OCI-LY7 (cell line): ENCODE measurements around the gene UGT1A10. TPM values are rescaled to one million over a fixed set of nuclear protein-coding genes. Genes with fewer than 3 reads are reported as not detected.

Experiments
- BruUV-seq: library from RNA; stranded (reverse); fragments of 400-500 nt; replicated peaks from 2 replicates; lab custom pipeline; 2021; lab: Mats Ljungman, UMichigan
- CTCF ChIA-PET: fragments of 300-600 bp; sonication (Branson Sonifier 250); formaldehyde crosslinking; loops from one replicate; lab custom pipeline; 2022; ENCODE audit warnings: antibody characterized with exemption; ENCODE audit not compliant: unreplicated experiment; lab: Charles Lee
- POLR2A ChIA-PET: fragments of 300-600 bp; sonication (Branson Sonifier 250); formaldehyde crosslinking; loops from one replicate; lab custom pipeline; 2022; ENCODE audit warnings: antibody characterized with exemption; lab: Charles Lee
- DNase-seq: peaks from one replicate; pipeline ENCODE4 v3.0.0-alpha.2; 2015; ENCODE audit warnings: low spot score
- H2AFZ ChIP-seq: fragments of 200-600 bp; sonication (generic), shearing (Covaris generic); 2 replicates; pipeline ENCODE4 v1.6.1; 2014; ENCODE audit warnings: mild to moderate bottlenecking, antibody characterized with exemption, low read length, moderate library complexity
- H3K27ac ChIP-seq: fragments of 200-600 bp; sonication (generic); 2 replicates; pipeline ENCODE4 v1.5.1; 2014; ENCODE audit warnings: mixed run types, low read depth, mild to moderate bottlenecking, moderate library complexity, low read length, inconsistent platforms; ENCODE audit not compliant: poor library complexity, severe bottlenecking
- H3K36me3 ChIP-seq: fragments of 200-600 bp; sonication (generic); 2 replicates; pipeline ENCODE4 v1.6.1; 2014; ENCODE audit warnings: mild to moderate bottlenecking, antibody characterized with exemption, low read length, moderate library complexity, mixed read lengths; ENCODE audit not compliant: insufficient read depth
- H3K4me1 ChIP-seq: fragments of 200-600 bp; sonication (generic); 2 replicates; pipeline ENCODE4 v1.5.1; 2014; ENCODE audit warnings: mild to moderate bottlenecking, low read length; ENCODE audit not compliant: insufficient read depth, poor library complexity, severe bottlenecking
- H3K4me2 ChIP-seq: fragments of 200-600 bp; sonication (generic); 2 replicates; pipeline ENCODE4 v1.6.1; 2014; ENCODE audit warnings: mild to moderate bottlenecking, low read length
- H3K4me3 ChIP-seq: fragments of 200-600 bp; sonication (generic); 2 replicates; pipeline ENCODE4 v1.5.1; 2014; ENCODE audit warnings: mild to moderate bottlenecking, low read depth, low read length; ENCODE audit not compliant: poor library complexity, severe bottlenecking
- H3K79me2 ChIP-seq: fragments of 200-600 bp; sonication (generic); 2 replicates; pipeline ENCODE4 v1.6.1; 2016; ENCODE audit warnings: low read depth, mild to moderate bottlenecking, low read length, moderate library complexity, mixed read lengths; ENCODE audit not compliant: insufficient read depth
- H3K9me2 ChIP-seq: fragments of 200-600 bp; sonication (generic); 2 replicates; pipeline ENCODE4 v1.6.1; 2016; ENCODE audit warnings: mild to moderate bottlenecking, low read length, mixed read lengths; ENCODE audit not compliant: insufficient read depth
- H3K9me3 ChIP-seq: fragments of 200-600 bp; sonication (generic); 2 replicates; pipeline ENCODE4 v1.6.1; 2014; ENCODE audit warnings: mild to moderate bottlenecking, mixed run types, low read length, mixed read lengths
- H4K20me1 ChIP-seq: fragments of 200-600 bp; sonication (generic); 2 replicates; pipeline ENCODE4 v1.6.1; 2014; ENCODE audit warnings: mild to moderate bottlenecking, antibody characterized with exemption, low read length, moderate library complexity, mixed read lengths; ENCODE audit not compliant: insufficient read depth
- CTCF ChIP-seq: fragments of 200-600 bp; sonication (generic); conservative IDR thresholded peaks from 2 replicates; pipeline ENCODE4 v1.5.1; 2014; ENCODE audit warnings: mild to moderate bottlenecking, antibody characterized with exemption, low read length, moderate library complexity, mixed read lengths
- EZH2phosphoT487 ChIP-seq: fragments of 200-600 bp; sonication (generic); IDR thresholded peaks from 2 replicates; pipeline ENCODE4 v1.6.1; 2018; ENCODE audit warnings: low read depth, borderline replicate concordance, mild to moderate bottlenecking, mixed run types, antibody characterized with exemption, low read length, moderate library complexity, mixed read lengths
- intact Hi-C: fragments of 100-400 bp; cut with micrococcal nuclease; formaldehyde crosslinking; loops from one replicate; pipeline ENCODE4 v1.10.0; 2022; ENCODE audit not compliant: unreplicated experiment
- total RNA-seq, 2 experiments: library from RNA; depleted of rRNA in 1 of 2; stranded (reverse); fragments of >200 nt in 1 of 2; shearing (Covaris generic) in 1 of 2; gene quantifications; 2 replicates each; pipeline ENCODE4 v1.2.3, GENCODE V29; 2014 to 2022

Gene UGT1A10
- total RNA-seq, 2 experiments from 2014 or later, result not detected

- Histone ChIP-seq H3K4me2 (no peak overlapping the region), H2AFZ (no peak overlapping the region), H3K4me1 (no peaks in the 10 kb centered on the region), H3K4me3 (no peak overlapping the region), H3K27ac (no peak overlapping the region), H3K79me2 (no peaks in the 10 kb centered on the region), H3K9me3 (no peaks in the 10 kb centered on the region), H4K20me1 (no peaks in the 10 kb centered on the region), H3K36me3 (no peaks in the 10 kb centered on the region), H3K9me2 (no peaks in the 10 kb centered on the region)
- intact Hi-C loops, result no loop called here
- no peak for DNase-seq
- ChIA-PET CTCF (no interaction called here), POLR2A (no interaction called here)
- TF ChIP-seq EZH2phosphoT487 (no peak), CTCF (no peak)
- BruUV-seq, result no TSS peak
Measured at GRCh38 chr2:233772583-233772982, 136.3 kb downstream of the UGT1A10 start.

GRCh38 chr2:233773854-233774253 is 137.6 kb downstream of the UGT1A10 start:
- no peak for TF ChIP-seq EZH2phosphoT487
- no peak for TF ChIP-seq CTCF
- H4K20me1 ChIP-seq, result no peaks in the 10 kb centered on the region
- no peak for DNase-seq
- no peaks in the 10 kb centered on the region for H3K9me3 ChIP-seq
- H3K36me3 ChIP-seq, result no peaks in the 10 kb centered on the region
- no TSS peak for BruUV-seq
- H3K27ac ChIP-seq, result no peak overlapping the region
- H3K4me3 ChIP-seq, result no peak overlapping the region
- intact Hi-C loops, result no loop called here
- ChIA-PET POLR2A (no interaction called here), CTCF (no interaction called here)
- no peak overlapping the region for H2AFZ ChIP-seq
- H3K4me2 ChIP-seq, result no peak overlapping the region
- H3K79me2 ChIP-seq, result no peaks in the 10 kb centered on the region
- no peaks in the 10 kb centered on the region for H3K9me2 ChIP-seq
- H3K4me1 ChIP-seq, result no peaks in the 10 kb centered on the region

GRCh38 chr2:233775414-233775813 is 139.2 kb downstream of the UGT1A10 start:
- intact Hi-C loops, result no loop called here
- ChIA-PET POLR2A (interaction anchor here (0.6 kb wide), 1 partner anchor 858 kb away, joined by 3 read pairs; no protein-coding TSS in a partner anchor), CTCF (no interaction called here)
- no TSS peak for BruUV-seq
- Histone ChIP-seq H3K9me2 (no peaks in the 10 kb centered on the region), H4K20me1 (no peaks in the 10 kb centered on the region), H3K4me3 (no peak overlapping the region), H3K4me1 (no peaks in the 10 kb centered on the region), H3K9me3 (no peaks in the 10 kb centered on the region), H3K79me2 (no peaks in the 10 kb centered on the region), H3K36me3 (no peaks in the 10 kb centered on the region), H3K4me2 (no peak overlapping the region), H2AFZ (no peak overlapping the region), H3K27ac (no peak overlapping the region)
- no peak for DNase-seq
- no peak for TF ChIP-seq EZH2phosphoT487
- no peak for TF ChIP-seq CTCF
